Gastroesophageal sphincter (tissue), 4 donors: ENCODE measurements around the gene HIVEP3. TPM values are rescaled to one million over a fixed set of nuclear protein-coding genes. Genes with fewer than 3 reads are reported as not detected.

ENCODE experiments used
- ATAC-seq: fragments of 150-250 bp; one replicate; pipeline ENCODE4 v1.9.1; 2016; ENCODE audit warnings: mild to moderate bottlenecking, moderate library complexity
- H3K27ac ChIP-seq, 4 donors: fragments of 200-600 bp; sonication (generic) in 3 of 4; 1 replicate in 3 of 4; 2 replicates in 1 of 4; pipeline ENCODE4 v1.5.1; 2016 to 2019
- H3K27me3 ChIP-seq: fragments of 200-600 bp; sonication (generic); one replicate; pipeline ENCODE4 v1.5.1; 2019
- H3K36me3 ChIP-seq, 2 donors: fragments of 200-600 bp; sonication (generic); one replicate each; pipeline ENCODE4 v1.5.1; 2019; ENCODE audit warnings: control low read depth in 1 of 2
- H3K4me1 ChIP-seq, 3 donors: fragments of 200-600 bp; sonication (generic); 1 replicate in 2 of 3; 2 replicates in 1 of 3; pipeline ENCODE4 v1.5.1; 2016 to 2019; ENCODE audit warnings: control low read depth in 2 of 3
- H3K4me3 ChIP-seq, 2 donors: fragments of 200-600 bp; sonication (generic); one replicate each; pipeline ENCODE4 v1.5.1; 2019; ENCODE audit warnings: mild to moderate bottlenecking in 1 of 2, moderate library complexity in 1 of 2
- H3K9me3 ChIP-seq, 3 donors: fragments of 200-600 bp; sonication (generic); one replicate each; pipeline ENCODE4 v1.5.1; 2017 to 2019; ENCODE audit warnings: control low read depth in 2 of 3
- EP300 ChIP-seq: sonication (generic); formaldehyde crosslinking; IDR thresholded peaks from one replicate; pipeline ENCODE4 v1.6.1; 2017; ENCODE audit warnings: antibody characterized with exemption, mild to moderate bottlenecking
- POLR2A ChIP-seq, 2 donors: fragments of 450-650 bp; IDR thresholded peaks; one replicate each; pipeline ENCODE4 v1.6.1; 2017; ENCODE audit warnings: antibody characterized with exemption in 2 of 2, mild to moderate bottlenecking in 2 of 2, moderate library complexity in 1 of 2
- POLR2AphosphoS5 ChIP-seq: sonication (generic); formaldehyde crosslinking; IDR thresholded peaks from one replicate; pipeline ENCODE4 v1.6.1; 2017; ENCODE audit warnings: antibody characterized with exemption
- WGBS, 2 donors: methylation state at CpG; one replicate each; pipeline ENCODE4 v1.1.5; 2018; ENCODE audit warnings: low coverage in 1 of 2; 5-methylcytosine and 5-hydroxymethylcytosine counted together
- total RNA-seq, 4 donors: library from RNA; depleted of rRNA; stranded (reverse); fragments of >200 nt; gene quantifications; one replicate each; pipeline ENCODE4 v1.1.0, GENCODE V29; 2016
- TF ChIP-seq, protein P1 (sequence below), 4 experiments: fragments of 200-600 bp in 2 of 4; fragments of 450-650 bp in 2 of 4; sonication (generic) in 1 of 4; IDR thresholded peaks; one replicate each; pipeline ENCODE4 v1.5.1; 2017 to 2019; ENCODE audit warnings: antibody characterized with exemption in 4 of 4, mild to moderate bottlenecking in 2 of 4, moderate library complexity in 2 of 4

The HIVEP3 gene
- total RNA-seq, 4 donors from 2014 or later = 1.9 to 3.8 (median 2.8) TPM

GRCh38 chr1:41758904-41759548, 159.7 kb downstream of the HIVEP3 start:
- no peaks in the 10 kb centered on the region for H3K4me1 ChIP-seq
- no peaks in the 10 kb centered on the region for H3K9me3 ChIP-seq
- no peak for ATAC-seq
- no peaks in the 10 kb centered on the region for H3K36me3 ChIP-seq
- 93 to 97% methylated on average over 3 of the region's 3 CpGs for WGBS, 2 donors
- no peak overlapping the region for H3K27ac ChIP-seq
- TF ChIP-seq POLR2AphosphoS5 (no peak), POLR2A (IDR thresholded peaks at IDR 0.05) (no peak), EP300 (no peak)
- TF ChIP-seq, protein P1, sequence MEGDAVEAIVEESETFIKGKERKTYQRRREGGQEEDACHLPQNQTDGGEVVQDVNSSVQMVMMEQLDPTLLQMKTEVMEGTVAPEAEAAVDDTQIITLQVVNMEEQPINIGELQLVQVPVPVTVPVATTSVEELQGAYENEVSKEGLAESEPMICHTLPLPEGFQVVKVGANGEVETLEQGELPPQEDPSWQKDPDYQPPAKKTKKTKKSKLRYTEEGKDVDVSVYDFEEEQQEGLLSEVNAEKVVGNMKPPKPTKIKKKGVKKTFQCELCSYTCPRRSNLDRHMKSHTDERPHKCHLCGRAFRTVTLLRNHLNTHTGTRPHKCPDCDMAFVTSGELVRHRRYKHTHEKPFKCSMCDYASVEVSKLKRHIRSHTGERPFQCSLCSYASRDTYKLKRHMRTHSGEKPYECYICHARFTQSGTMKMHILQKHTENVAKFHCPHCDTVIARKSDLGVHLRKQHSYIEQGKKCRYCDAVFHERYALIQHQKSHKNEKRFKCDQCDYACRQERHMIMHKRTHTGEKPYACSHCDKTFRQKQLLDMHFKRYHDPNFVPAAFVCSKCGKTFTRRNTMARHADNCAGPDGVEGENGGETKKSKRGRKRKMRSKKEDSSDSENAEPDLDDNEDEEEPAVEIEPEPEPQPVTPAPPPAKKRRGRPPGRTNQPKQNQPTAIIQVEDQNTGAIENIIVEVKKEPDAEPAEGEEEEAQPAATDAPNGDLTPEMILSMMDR (IDR thresholded peaks at IDR 0.05) = no peak
- no peak overlapping the region for H3K4me3 ChIP-seq
- no peaks in the 10 kb centered on the region for H3K27me3 ChIP-seq

- TF ChIP-seq POLR2A (IDR thresholded peaks at IDR 0.05) (no peak), EP300 (no peak), POLR2AphosphoS5 (no peak)
- TF ChIP-seq, protein P1 (IDR thresholded peaks at IDR 0.05) = no peak
- H3K36me3 ChIP-seq = no peaks in the 10 kb centered on the region
- WGBS, 2 donors = 75% methylated on average over 1 of the region's 2 CpGs; no CpG with 5 or more reads in 1 of the 2 donors
- H3K4me3 ChIP-seq = no peak overlapping the region
- no peak overlapping the region for H3K27ac ChIP-seq
- no peaks in the 10 kb centered on the region for H3K27me3 ChIP-seq
- H3K4me1 ChIP-seq = no peaks in the 10 kb centered on the region
- H3K9me3 ChIP-seq = no peaks in the 10 kb centered on the region
- no peak for ATAC-seq
These were observed 160.2 kb downstream of the HIVEP3 start for GRCh38 chr1:41758500-41758899.

- Histone ChIP-seq H3K27ac (no peak overlapping the region), H3K27me3 (no peaks in the 10 kb centered on the region), H3K4me3 (no peak overlapping the region), H3K9me3 (no peaks in the 10 kb centered on the region), H3K36me3 (no peaks in the 10 kb centered on the region), H3K4me1 (no peaks in the 10 kb centered on the region)
- ATAC-seq = no peak
- no peak for TF ChIP-seq POLR2A (IDR thresholded peaks at IDR 0.05)
- no peak for TF ChIP-seq POLR2AphosphoS5
- TF ChIP-seq EP300 = no peak
- TF ChIP-seq, protein P1 (IDR thresholded peaks at IDR 0.05) = no peak
- WGBS, 2 donors = 76 to 90% methylated on average over 3 to 6 of the region's 6 CpGs
These were observed 164.2 kb downstream of the HIVEP3 start for GRCh38 chr1:41754540-41754939.

DNA sequence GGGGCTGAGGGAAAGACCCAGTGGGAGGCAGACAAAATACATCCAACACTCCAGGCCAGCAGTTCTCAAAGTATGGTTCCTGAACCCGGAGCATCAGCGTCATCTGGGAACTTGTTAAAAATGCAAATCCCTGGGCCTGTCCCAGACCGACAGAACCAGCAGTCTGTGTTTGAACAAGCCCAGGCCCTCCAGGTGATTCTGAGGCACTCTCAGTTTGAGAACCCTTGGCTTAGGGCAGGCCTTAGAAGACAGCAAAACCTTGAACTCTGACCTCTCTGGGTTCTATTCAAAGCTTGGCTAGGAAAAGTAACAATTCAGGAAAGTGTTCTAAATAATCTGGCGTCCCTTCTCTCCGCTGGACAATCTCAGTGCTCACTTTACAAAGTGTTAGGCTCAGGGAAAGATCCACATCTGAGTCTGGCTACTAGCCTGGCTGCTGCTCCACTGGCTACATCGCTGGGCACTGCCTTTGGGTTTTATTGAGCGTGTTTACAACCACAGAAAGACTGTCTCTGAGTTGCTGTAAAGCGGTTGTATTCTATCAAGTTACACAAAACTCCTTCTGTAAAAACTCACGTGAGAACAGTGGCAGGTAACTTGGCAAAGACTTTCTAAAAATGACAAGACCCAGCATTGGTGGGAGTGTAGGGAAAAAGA, 166.1 kb downstream of the HIVEP3 start:
- Histone ChIP-seq H3K27me3 (no peaks in the 10 kb centered on the region), H3K4me3 (no peak overlapping the region), H3K27ac (no peak overlapping the region), H3K36me3 (no peaks in the 10 kb centered on the region), H3K9me3 (no peaks in the 10 kb centered on the region), H3K4me1 (no peaks in the 10 kb centered on the region)
- 88 to 94% methylated on average over 6 to 7 of the region's 9 CpGs for WGBS, 2 donors
- no peak for ATAC-seq
- TF ChIP-seq POLR2A (IDR thresholded peaks at IDR 0.05) = no peak
- TF ChIP-seq POLR2AphosphoS5 = no peak
- TF ChIP-seq, protein P1 (IDR thresholded peaks at IDR 0.05) = no peak
- TF ChIP-seq EP300 = no peak
